Endothelial cell (in vitro differentiated cells): ENCODE data around the gene UTP14A. TPM values are rescaled to one million over a fixed set of nuclear protein-coding genes. Genes with fewer than 3 reads are reported as not detected.

Experiments
- DNase-seq: peaks from one replicate; pipeline ENCODE4 v3.0.0; 2021; ENCODE audit warnings: low spot score
- H3K27ac Mint-ChIP-seq: one replicate; pipeline ENCODE4 v1.8.0; 2021; ENCODE audit warnings: mixed read lengths, inconsistent platforms; ENCODE audit not compliant: unreplicated experiment
- H3K27me3 Mint-ChIP-seq: one replicate; pipeline ENCODE4 v1.8.0; 2021; ENCODE audit warnings: mild to moderate bottlenecking, moderate library complexity, mixed read lengths, inconsistent platforms; ENCODE audit not compliant: unreplicated experiment
- H3K36me3 Mint-ChIP-seq: one replicate; pipeline ENCODE4 v1.8.0; 2021; ENCODE audit warnings: mild to moderate bottlenecking, low read depth, mixed read lengths, inconsistent platforms; ENCODE audit not compliant: unreplicated experiment
- H3K4me1 Mint-ChIP-seq: one replicate; pipeline ENCODE4 v1.8.0; 2021; ENCODE audit warnings: mild to moderate bottlenecking, mixed read lengths, inconsistent platforms; ENCODE audit not compliant: unreplicated experiment
- H3K4me3 Mint-ChIP-seq: one replicate; pipeline ENCODE4 v1.8.0; 2021; ENCODE audit warnings: mild to moderate bottlenecking, mixed read lengths, inconsistent platforms; ENCODE audit not compliant: unreplicated experiment
- H3K9me3 Mint-ChIP-seq: one replicate; pipeline ENCODE4 v1.8.0; 2021; ENCODE audit warnings: mixed read lengths, inconsistent platforms; ENCODE audit not compliant: unreplicated experiment
- total RNA-seq: library from RNA; stranded (reverse); fragmentation: NEBNext Ultra II Directional; extraction: Animal tissue kit (Norgen Biotek cat#: 25700); gene quantifications from one replicate; pipeline ENCODE4 v1.2.1, GENCODE V29; 2021; ENCODE audit not compliant: unreplicated experiment
- TF ChIP-seq, protein P1 (sequence below): fragments of 200-600 bp; sonication (generic); IDR thresholded peaks from one replicate; pipeline ENCODE4 v1.5.0; 2021; ENCODE audit warnings: antibody characterized with exemption; ENCODE audit not compliant: unreplicated experiment

The UTP14A gene
- total RNA-seq, 1 donor from 2014 or later = 22.1 TPM

DNA sequence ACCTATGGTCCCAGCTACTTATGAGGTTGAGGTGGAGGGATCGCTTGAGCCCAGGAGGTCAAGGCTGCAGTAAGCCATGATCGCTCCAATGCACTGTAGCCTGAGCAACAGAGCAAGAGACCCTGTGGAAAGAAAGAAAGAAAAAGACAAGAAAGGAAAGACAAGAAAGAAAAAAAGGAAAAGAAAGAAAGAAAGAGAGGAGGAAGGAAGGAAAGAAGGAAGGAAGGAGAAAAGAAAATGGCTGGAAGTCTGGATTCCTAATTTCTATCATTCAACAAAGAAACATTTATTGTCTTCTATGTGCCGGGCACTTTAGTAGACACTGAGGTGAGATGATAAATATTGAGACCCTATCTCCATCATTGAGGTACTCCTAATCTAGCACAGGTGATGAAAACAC is 49.7 kb downstream of the UTP14A start:
- peaks cover 21% of the 10 kb centered on the region for H3K4me1 Mint-ChIP-seq
- no peak overlapping the region for H3K4me3 Mint-ChIP-seq
- no peak for DNase-seq
- H3K27ac Mint-ChIP-seq = no peak overlapping the region
- H3K27me3 Mint-ChIP-seq = peaks cover 8% of the 10 kb centered on the region
- no peaks in the 10 kb centered on the region for H3K36me3 Mint-ChIP-seq
- no peaks in the 10 kb centered on the region for H3K9me3 Mint-ChIP-seq
- TF ChIP-seq, protein P1, sequence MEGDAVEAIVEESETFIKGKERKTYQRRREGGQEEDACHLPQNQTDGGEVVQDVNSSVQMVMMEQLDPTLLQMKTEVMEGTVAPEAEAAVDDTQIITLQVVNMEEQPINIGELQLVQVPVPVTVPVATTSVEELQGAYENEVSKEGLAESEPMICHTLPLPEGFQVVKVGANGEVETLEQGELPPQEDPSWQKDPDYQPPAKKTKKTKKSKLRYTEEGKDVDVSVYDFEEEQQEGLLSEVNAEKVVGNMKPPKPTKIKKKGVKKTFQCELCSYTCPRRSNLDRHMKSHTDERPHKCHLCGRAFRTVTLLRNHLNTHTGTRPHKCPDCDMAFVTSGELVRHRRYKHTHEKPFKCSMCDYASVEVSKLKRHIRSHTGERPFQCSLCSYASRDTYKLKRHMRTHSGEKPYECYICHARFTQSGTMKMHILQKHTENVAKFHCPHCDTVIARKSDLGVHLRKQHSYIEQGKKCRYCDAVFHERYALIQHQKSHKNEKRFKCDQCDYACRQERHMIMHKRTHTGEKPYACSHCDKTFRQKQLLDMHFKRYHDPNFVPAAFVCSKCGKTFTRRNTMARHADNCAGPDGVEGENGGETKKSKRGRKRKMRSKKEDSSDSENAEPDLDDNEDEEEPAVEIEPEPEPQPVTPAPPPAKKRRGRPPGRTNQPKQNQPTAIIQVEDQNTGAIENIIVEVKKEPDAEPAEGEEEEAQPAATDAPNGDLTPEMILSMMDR = no peak

DNA sequence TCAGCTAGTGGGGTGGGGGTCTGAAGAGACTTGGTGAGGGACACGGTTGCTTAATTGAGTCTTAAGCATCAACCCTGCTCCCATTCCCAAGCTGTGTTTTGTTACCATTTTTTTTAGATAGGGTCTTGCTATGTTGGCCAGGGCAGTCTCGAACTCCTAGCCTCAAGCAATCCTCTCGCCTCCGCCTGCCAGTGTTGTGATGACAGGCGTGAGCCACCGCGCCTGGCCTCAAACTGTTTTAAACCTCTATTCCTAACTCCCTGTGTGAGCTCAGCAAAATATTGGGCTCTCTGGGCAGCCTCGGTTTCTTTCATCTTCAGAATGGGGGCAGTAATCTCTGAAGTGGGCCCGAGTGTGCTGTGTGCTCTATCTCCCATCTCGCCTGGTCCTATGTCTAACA is 50.2 kb downstream of the UTP14A start:
- Mint-ChIP-seq H3K4me3 (peak overlapping the region; percentile 84), H3K27me3 (peaks cover 8% of the 10 kb centered on the region), H3K27ac (no peak overlapping the region), H3K36me3 (no peaks in the 10 kb centered on the region), H3K9me3 (no peaks in the 10 kb centered on the region), H3K4me1 (peaks cover 21% of the 10 kb centered on the region)
- TF ChIP-seq, protein P1 = no peak
- DNase-seq = no peak

DNA sequence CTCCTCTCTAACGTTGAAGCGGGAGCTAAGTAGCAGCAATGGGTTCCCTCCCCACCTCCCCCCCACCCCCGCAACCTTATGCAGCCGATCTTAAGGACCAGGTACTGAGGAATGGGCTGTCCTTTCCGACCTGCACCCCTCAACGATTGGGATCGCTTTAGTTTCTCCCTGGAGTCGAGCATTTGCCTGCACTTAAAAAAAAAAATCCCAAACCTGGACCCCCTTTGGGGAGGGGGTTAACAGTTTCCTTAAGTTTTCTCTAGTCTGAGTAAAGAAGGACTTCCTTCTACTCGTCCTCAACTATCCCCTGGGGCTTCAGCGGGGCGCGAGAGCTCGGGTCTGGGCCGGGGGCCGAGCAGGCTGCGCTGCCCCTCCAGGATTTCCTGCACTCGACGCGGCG is 50.8 kb downstream of the UTP14A start:
- DNase-seq = no peak
- H3K9me3 Mint-ChIP-seq = no peaks in the 10 kb centered on the region
- no peaks in the 10 kb centered on the region for H3K36me3 Mint-ChIP-seq
- no peak overlapping the region for H3K4me3 Mint-ChIP-seq
- H3K4me1 Mint-ChIP-seq = peaks cover 19% of the 10 kb centered on the region
- H3K27me3 Mint-ChIP-seq = peaks cover 8% of the 10 kb centered on the region
- H3K27ac Mint-ChIP-seq = no peak overlapping the region
- TF ChIP-seq, protein P1 = no peak

DNA sequence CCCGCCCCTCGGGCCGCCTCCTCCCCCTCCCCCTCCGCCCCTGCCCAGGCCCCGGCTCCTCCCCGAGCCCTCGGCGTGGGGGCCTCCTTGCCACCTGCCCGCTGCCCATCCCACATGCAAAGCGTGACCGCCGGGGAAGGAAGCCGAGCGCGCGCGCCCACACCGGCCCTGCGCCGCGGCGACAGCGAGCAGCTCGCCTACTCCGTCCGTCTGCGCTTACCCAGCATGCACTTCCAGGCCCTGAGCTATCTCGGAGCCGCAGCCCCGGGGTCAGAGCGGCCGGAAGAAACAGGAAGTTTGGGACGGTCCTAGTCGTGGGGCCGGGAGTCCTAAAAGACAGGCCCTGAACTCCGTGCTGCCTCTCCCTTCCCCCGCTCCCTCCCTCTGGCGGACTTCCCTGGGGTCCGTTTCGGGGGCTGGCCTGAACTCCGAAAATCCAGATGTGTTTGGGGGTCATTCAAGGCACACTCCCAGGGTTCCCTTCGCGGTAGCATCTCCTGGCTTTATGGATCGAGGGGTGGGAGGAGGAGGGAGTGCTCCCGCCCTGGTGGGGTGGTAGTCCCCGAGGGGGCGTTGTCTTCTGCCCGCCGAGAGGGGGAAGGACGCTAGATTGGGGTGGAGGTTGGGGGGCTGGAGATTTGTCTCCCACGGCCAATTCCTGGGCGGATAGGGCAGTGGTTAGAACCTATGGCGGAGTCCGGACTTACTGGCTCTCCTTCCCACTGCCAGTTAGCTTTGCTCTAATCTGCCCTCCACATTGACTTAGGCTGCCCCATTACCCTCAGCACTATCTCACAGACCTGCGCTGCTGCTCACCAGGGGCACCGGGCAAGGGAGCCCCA is 51.5 kb downstream of the UTP14A start:
- peak; percentile 61 for DNase-seq
- Mint-ChIP-seq H3K9me3 (no peaks in the 10 kb centered on the region), H3K27me3 (peaks cover 8% of the 10 kb centered on the region), H3K27ac (no peak overlapping the region), H3K4me1 (peaks cover 16% of the 10 kb centered on the region), H3K36me3 (no peaks in the 10 kb centered on the region), H3K4me3 (peak overlapping the region; percentile 69)
- TF ChIP-seq, protein P1 = no peak

DNA sequence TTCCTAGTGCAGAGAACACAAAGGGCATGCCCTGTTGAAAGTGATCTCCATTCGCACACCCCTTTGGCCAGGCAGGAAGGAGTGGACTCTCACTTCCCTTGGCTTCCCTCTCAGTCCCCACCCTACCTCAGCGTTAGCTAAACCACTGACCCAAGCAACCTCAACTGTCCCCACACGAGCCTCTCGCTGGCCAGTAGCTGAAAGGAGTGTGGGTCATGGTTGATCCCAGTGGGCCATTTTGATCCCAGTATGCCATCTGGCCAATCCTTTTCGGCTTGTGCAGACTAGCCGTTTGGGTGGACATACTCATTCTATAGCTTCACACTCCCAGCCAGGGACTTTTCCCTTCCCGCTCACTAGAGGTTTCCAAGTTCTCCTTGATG is 52.1 kb downstream of the UTP14A start:
- Mint-ChIP-seq H3K9me3 (no peaks in the 10 kb centered on the region), H3K4me1 (peaks cover 13% of the 10 kb centered on the region), H3K4me3 (peak overlapping the region; percentile 69), H3K27ac (no peak overlapping the region), H3K27me3 (peaks cover 6% of the 10 kb centered on the region), H3K36me3 (no peaks in the 10 kb centered on the region)
- TF ChIP-seq, protein P1 = no peak
- DNase-seq = no peak
